Activated CD4-positive, alpha-beta T cell treated with anti-CD3 and anti-CD28 coated beads for 36 hours (primary cell): ENCODE data around the gene NANOS3. TPM values are rescaled to one million over a fixed set of nuclear protein-coding genes. Genes with fewer than 3 reads are reported as not detected.

Experiments used
- ATAC-seq: fragments of 200-7000 bp; cut with Tn5 transposase; one replicate; pipeline ENCODE4 v1.10.0; 2021; ENCODE audit warnings: mild to moderate bottlenecking, moderate library complexity
- CTCF ChIA-PET: fragments of 350-600 bp; sonication (Branson Sonifier 250); formaldehyde crosslinking; loops from one replicate; lab custom pipeline; 2021; ENCODE audit warnings: antibody characterized with exemption; lab: Charles Lee
- POLR2A ChIA-PET: fragments of 350-600 bp; sonication (Branson Sonifier 250); formaldehyde crosslinking; loops from one replicate; lab custom pipeline; 2021; ENCODE audit warnings: antibody characterized with exemption, inconsistent platforms; lab: Charles Lee
- DNase-seq: peaks from one replicate; pipeline ENCODE4 v3.0.0-alpha.2; 2020
- H3K27ac Mint-ChIP-seq: one replicate; pipeline ENCODE4 v1.8.0; 2021; ENCODE audit warnings: mixed read lengths
- H3K27me3 Mint-ChIP-seq: one replicate; pipeline ENCODE4 v1.8.0; 2021; ENCODE audit warnings: mixed read lengths
- H3K36me3 Mint-ChIP-seq: one replicate; pipeline ENCODE4 v1.8.0; 2021; ENCODE audit warnings: low read depth, mixed read lengths
- H3K4me1 Mint-ChIP-seq: one replicate; pipeline ENCODE4 v1.8.0; 2021; ENCODE audit warnings: mixed read lengths
- H3K4me3 Mint-ChIP-seq: one replicate; pipeline ENCODE4 v1.8.0; 2021; ENCODE audit warnings: mild to moderate bottlenecking, moderate library complexity, mixed read lengths
- H3K9me3 Mint-ChIP-seq: one replicate; pipeline ENCODE4 v1.8.0; 2021; ENCODE audit warnings: low read depth, mixed read lengths
- intact Hi-C, 2 experiments: fragments of 100-400 bp; cut with DNase I in 1 of 2; cut with micrococcal nuclease in 1 of 2; formaldehyde crosslinking; loops; one replicate each; pipeline versions ENCODE4 v1.14.2 to v1.15.1; 2022 to 2024; cut with DNase I, micrococcal nuclease
- total RNA-seq, 2 experiments: library from RNA; stranded (reverse); gene quantifications; one replicate each; pipeline ENCODE4 v1.2.3, GENCODE V29; 2021

Gene NANOS3
- 1 to 10 TPM; 1.2 to 1.6 TPM for total RNA-seq

DNA sequence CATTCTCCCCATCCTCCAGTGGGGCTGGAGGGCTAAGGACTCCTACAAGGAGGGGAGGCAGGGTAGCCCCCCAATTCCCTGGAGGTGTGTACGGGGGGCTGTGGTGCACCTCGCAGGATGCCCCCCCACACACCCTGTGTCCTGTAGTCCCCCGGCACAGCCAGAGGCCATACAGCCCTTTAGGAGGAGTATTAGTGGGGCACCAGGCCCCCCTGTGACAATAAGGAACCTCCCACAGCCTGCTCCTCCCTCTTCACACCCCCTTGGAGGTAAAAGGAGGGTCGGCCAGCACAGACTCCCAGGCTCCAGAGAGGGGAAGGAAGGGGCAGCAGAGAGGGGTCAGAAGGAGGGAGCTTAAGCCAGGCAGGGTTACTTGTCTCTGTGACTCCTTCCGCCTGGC, at the start of gene NANOS3:
NANOS3 (plus strand) TSS at position 301 of the 400 bp plus-strand sequence. CDS start 115 bp downstream, outside the sequence.
- DNase-seq (no peak), ATAC-seq (no peak)
- no peaks in the 10 kb centered on the region for H3K36me3 Mint-ChIP-seq
- ChIA-PET CTCF (no interaction called here), POLR2A (no interaction called here)
- peaks cover 5% of the 10 kb centered on the region for H3K27me3 Mint-ChIP-seq
- intact Hi-C loops, result no loop called here
- peaks cover 19% of the 10 kb centered on the region for H3K4me1 Mint-ChIP-seq
- H3K9me3 Mint-ChIP-seq, result no peaks in the 10 kb centered on the region
- no peak within 1 kb of the TSS for H3K27ac Mint-ChIP-seq
- H3K4me3 Mint-ChIP-seq, result no peak within 1 kb of the TSS

DNA sequence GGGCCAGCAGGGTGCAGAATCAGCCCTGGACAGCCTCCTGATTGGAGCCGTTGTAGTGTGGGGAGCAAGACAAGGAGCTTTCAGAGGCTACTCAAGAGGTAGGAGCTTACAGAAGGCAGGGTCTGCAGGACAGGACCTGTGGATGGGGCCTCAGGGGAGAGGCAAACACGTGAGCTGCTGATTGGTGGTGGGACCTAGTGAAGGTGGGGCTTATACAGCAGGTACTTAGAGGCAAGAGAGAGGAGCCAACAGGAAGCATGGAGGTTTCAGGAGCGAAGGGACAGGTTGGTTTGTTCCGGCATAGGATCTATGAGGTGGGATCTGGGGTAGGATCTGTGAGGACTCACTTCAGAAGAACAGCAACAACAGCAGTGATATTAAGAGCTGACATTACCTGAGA, 49.3 kb upstream of the NANOS3 start:
- H3K9me3 Mint-ChIP-seq, result no peaks in the 10 kb centered on the region
- no peak overlapping the region for H3K4me3 Mint-ChIP-seq
- no peak for DNase-seq
- ChIA-PET POLR2A (interaction anchor here (1.0 kb wide), 2 partner anchors 9 to 10 kb away, joined by 3 read pairs; no protein-coding TSS in a partner anchor), CTCF (interaction anchor here (0.7 kb wide), 1 partner anchor 12 kb away, joined by 4 read pairs; no protein-coding TSS in a partner anchor)
- no peak for ATAC-seq
- no peak overlapping the region for H3K27ac Mint-ChIP-seq
- intact Hi-C loops, result no loop called here
- H3K4me1 Mint-ChIP-seq, result peaks cover 3% of the 10 kb centered on the region
- H3K27me3 Mint-ChIP-seq, result no peaks in the 10 kb centered on the region
- peaks cover 17% of the 10 kb centered on the region for H3K36me3 Mint-ChIP-seq

DNA sequence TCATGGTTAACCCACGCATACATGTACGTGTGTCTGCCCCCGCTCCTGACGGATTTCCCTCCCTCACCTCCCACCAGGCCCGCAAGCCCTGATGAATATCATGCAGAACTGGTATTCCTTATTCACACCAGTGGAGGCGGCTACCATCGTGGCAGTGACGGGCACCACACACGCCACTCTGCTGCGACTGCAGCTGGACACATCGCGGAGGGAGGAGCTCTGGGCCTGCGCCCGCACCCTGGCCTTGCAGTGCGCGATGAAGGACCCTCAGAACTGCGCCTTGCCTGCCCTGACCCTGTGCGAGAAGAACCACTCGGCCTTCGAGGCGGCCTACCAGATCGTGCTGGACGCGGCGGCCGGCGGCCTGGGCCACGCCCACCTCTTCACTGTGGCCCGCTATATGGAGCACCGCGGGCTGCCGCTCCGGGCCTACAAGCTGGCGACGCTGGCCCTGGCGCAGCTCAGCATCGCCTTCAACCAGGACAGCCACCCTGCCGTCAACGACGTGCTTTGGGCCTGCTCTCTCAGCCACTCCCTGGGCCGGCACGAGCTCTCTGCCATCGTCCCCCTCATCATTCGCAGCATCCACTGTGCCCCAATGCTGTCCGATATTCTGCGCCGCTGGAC, 46.7 kb upstream of the NANOS3 start:
- H3K4me1 Mint-ChIP-seq, result peaks cover 18% of the 10 kb centered on the region
- ATAC-seq, result no peak
- no peak overlapping the region for H3K4me3 Mint-ChIP-seq
- H3K9me3 Mint-ChIP-seq, result no peaks in the 10 kb centered on the region
- intact Hi-C loops, result no loop called here
- DNase-seq, result no peak
- ChIA-PET CTCF (no interaction called here), POLR2A (no interaction called here)
- no peak overlapping the region for H3K27ac Mint-ChIP-seq
- no peaks in the 10 kb centered on the region for H3K27me3 Mint-ChIP-seq
- peaks cover 29% of the 10 kb centered on the region for H3K36me3 Mint-ChIP-seq

DNA sequence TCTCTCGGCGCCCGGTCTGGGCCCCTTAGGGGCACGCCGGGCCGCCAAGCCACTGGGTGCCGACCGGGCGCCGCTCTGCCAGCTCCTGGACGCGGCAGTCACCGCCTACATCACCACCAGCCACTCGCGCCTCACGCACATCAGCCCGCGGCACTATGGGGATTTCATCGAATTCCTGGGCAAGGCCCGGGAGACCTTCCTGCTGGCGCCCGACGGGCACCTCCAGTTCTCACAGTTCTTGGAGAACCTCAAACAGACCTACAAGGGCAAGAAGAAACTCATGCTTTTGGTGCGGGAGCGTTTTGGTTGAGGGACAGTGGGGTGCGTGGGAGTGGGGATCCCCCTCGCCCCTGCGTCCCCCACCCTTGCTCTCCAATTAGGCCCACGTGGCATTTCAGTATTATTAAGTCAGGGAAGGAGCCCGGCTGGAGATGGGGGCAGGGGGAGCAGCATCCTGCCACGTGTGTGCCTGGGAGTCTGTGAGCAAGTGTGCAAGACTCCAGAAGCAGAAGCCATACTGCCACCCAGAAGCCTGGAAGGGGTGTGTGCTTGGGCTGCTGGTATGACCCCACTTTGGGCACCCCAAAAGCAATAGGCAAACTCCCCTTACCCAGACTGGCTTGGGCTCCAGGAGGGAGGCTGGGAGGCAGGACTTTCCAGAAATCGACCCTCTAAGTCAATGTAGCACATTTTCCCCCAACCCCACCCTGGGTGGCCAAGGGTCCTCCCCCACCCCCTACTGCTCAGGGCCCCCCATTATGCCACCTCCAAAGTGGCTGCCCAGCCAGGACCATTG, 46.0 kb upstream of the NANOS3 start:
- intact Hi-C loops, result no loop called here
- H3K9me3 Mint-ChIP-seq, result no peaks in the 10 kb centered on the region
- H3K27ac Mint-ChIP-seq, result no peak overlapping the region
- H3K27me3 Mint-ChIP-seq, result no peaks in the 10 kb centered on the region
- ATAC-seq (no peak), DNase-seq (no peak)
- H3K36me3 Mint-ChIP-seq, result peaks cover 30% of the 10 kb centered on the region
- H3K4me1 Mint-ChIP-seq, result peaks cover 23% of the 10 kb centered on the region
- ChIA-PET POLR2A (no interaction called here), CTCF (no interaction called here)
- no peak overlapping the region for H3K4me3 Mint-ChIP-seq

DNA sequence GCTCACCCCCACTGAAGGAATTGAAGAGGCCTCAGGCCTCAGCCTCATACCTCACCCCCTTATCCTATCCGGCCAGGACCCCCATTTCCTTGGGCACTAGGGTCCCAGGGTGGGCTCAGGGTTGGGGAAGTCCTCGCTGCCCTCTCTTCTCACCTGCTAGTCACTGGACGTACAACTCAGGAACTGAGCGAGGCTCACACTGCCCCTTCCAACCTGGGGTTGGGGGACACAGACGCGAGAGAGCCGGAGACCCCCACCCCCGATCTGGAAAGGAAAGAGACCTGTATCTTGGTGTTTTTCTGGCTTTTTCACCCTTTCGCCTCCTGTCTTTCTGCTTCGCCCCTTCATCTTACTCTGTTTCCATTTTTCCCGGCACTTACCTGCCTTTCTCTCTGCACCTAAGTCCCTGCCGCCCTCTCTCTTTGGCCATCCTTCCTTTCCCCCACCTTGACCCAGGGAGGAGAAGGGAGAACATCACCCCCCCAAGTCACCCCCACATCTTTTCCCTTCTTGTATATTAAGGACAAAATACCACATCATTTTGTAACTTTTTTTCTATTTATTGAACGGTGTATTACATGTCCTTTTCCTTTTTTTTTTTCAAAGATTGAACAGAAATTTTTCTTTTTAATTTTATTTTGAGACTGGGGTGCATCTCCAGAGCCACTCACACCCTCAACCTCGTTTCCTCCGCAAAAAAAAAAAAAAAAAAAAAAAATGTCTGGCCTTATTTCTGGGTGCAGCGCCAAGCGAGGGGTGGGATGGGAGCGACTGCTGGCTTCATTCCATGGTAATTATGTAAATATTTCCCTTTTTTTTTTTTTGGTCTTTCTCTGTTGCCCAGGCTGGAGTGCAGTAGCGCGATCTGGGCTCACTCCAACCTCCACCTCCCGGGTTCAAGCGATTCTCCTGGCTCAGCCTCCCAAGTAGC, 45.1 kb upstream of the NANOS3 start:
- DNase-seq (no peak), ATAC-seq (no peak)
- Mint-ChIP-seq H3K27me3 (no peaks in the 10 kb centered on the region), H3K4me3 (no peak overlapping the region), H3K9me3 (no peaks in the 10 kb centered on the region), H3K36me3 (peaks cover 28% of the 10 kb centered on the region), H3K27ac (no peak overlapping the region), H3K4me1 (peaks cover 25% of the 10 kb centered on the region)
- intact Hi-C loops, result loop anchor here in 1 of 2 experiments (2.0 kb wide), 1 partner anchor 47 kb away; no protein-coding TSS in a partner anchor
- CTCF ChIA-PET, result no interaction called here
- POLR2A ChIA-PET, result no interaction called here

DNA sequence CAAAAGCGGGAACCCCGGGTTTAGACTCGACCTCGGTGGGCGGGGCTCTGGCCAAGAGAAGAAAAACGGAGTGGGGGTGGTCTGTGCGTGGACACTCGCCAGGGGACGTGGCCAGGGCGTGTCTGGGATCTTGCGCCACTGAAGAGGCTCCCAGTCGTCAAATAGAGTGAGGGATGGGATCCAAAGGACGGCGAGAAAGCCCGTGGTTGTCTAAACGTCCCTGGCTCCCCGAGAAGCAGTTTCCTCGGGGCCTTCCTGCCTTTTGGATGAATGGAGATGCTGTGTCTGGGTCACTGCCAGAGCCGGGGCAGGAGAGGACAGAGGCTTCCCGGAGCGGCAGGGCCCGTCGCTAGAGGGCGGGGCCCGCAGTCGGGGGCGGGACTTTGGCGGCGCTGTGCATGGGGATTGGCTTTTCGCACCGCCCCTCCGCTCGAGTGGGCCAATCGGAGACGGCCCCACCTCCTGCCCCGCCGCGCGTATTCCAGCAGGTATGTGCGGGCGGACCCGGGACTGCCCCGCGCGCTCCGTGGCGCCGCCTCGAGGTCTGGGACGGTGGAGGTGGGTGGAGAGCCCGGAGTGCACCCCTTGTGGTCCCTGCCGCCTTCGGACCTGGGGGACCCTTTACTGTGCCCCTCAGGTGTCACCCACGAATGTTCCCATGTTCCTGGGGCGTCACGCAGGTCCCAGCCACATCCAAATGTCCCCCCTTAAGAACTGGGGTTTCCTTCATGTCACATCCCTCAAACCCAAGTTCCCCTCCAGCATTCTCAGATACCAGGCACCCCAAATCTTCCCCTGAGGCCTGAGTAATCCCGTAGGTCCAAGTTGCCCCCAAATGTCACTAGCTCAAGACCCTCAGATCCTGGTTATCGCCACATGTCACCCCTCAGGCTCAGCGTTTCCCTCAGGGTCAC, 43.3 kb upstream of the NANOS3 start:
- Mint-ChIP-seq H3K36me3 (peaks cover 34% of the 10 kb centered on the region), H3K9me3 (no peaks in the 10 kb centered on the region), H3K27me3 (no peaks in the 10 kb centered on the region), H3K27ac (peak overlapping the region; percentile 91), H3K4me3 (peak overlapping the region; percentile 65), H3K4me1 (peaks cover 37% of the 10 kb centered on the region)
- DNase-seq, result peak; percentile 97
- POLR2A ChIA-PET, result interaction anchor here (0.5 to 0.9 kb wide), 3 partner anchors 13 to 224 kb away, joined by 3 to 5 read pairs (median 3); no protein-coding TSS in a partner anchor
- CTCF ChIA-PET, result interaction anchor here (0.6 to 1.0 kb wide), 5 partner anchors 9 to 107 kb away, joined by 3 to 4 read pairs (median 3); partner anchors contain the start of gene ZSWIM4
- intact Hi-C loops, result loop anchor here in 1 of 2 experiments (1.0 to 2.0 kb wide), 2 partner anchors 38 to 49 kb away; partner anchors contain the start of gene ZSWIM4
- ATAC-seq, result peak; percentile 90

DNA sequence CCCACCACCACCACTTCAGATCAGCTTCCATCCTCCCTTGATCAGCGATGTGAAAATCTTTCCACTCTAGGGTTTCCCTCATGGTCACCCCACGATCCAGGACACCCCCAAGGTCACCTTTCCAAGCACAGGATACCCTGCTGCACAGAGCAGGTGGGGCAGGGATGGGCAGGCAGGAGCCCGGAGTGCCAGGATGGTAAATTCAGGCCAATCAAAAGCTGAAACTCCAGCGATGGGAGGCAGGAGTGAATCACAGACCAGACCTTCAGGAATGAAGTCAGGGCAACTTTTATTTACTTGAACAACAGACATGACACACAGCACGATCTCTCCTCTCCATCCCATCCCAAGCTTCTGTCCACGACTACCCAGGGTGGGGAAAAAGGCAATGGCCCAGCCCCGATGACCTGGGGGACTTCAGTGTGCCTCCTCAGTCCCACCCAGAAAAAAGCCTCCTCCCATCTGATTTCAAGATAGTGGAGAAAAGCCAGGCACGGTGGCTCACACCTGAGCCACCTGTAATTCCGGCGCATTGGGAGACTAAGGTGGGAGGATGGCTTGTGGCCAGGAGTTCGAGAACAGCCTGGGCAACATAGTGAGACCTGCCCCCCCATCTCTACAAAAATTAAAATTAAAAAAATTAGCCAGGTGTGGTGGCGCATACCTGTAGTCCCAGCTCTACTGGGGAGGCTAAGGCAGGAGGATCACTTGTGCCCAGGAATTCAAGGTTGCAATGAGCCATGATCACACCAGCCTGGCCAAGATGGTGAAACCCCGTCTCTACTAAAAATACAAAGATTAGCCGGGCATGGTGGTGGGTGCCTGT, 42.5 kb upstream of the NANOS3 start:
- H3K9me3 Mint-ChIP-seq, result no peaks in the 10 kb centered on the region
- H3K27ac Mint-ChIP-seq, result peak overlapping the region; percentile 91
- ATAC-seq (no peak), DNase-seq (no peak)
- peaks cover 41% of the 10 kb centered on the region for H3K4me1 Mint-ChIP-seq
- H3K36me3 Mint-ChIP-seq, result peaks cover 37% of the 10 kb centered on the region
- ChIA-PET POLR2A (interaction anchor here (0.5 kb wide), 1 partner anchor 223 kb away, joined by 3 read pairs; no protein-coding TSS in a partner anchor), CTCF (interaction anchor here (0.6 to 1.6 kb wide), 6 partner anchors 10 to 107 kb away, joined by 3 to 6 read pairs (median 3); partner anchors contain the start of gene ZSWIM4)
- H3K27me3 Mint-ChIP-seq, result no peaks in the 10 kb centered on the region
- intact Hi-C loops, result loop anchor here in 1 of 2 experiments (5.0 kb wide), 1 partner anchor 37 kb away; the partner anchor contains the start of gene ZSWIM4
- H3K4me3 Mint-ChIP-seq, result peak overlapping the region; percentile 51

DNA sequence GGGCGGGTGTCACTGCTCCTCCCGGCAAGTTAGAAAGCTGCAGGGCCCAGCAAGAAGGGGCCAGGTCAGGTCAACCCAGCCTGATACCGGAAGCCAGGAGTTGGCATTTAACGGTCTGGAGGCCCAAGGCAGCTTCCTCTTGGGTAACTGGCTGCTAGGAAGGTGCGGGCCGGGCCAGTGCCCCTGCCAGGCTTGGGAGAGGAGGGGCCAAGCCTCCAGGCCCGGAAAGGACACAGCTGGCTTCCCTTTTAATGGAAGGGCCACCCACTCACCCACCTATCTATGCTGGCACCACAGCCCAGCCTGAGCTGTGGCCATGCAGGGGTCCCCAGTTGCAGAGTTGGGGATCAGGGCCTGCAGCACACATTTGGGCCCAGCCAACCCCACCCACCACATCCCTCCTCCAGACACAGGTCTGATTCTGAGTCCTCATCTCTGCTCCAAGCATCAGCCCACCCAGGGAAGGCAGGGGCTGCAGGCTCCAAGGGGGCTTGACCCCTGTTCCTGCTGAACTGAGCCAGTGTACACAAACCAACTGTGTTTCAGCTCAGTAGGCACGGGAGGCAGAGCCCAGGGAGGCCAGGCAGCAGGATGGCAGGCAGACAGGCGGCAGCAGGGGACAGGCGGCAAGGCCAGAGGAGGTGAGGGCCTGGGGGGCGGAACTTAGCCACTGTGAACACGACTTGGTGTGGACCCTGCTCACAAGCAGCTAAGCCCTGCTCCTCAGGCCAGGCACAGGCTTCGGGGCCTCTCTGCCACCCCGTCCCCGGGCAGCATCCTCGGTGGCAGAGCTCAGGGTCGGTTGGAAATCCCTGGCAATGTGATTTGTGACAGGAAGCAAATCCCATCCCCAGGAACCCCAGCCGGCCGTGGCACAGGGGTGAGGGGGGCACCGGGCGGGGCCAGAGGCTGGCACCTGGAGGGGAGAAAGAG, 40.9 kb upstream of the NANOS3 start:
- peaks cover 50% of the 10 kb centered on the region for H3K36me3 Mint-ChIP-seq
- CTCF ChIA-PET, result interaction anchor here (0.6 to 2.1 kb wide), 10 partner anchors 11 to 300 kb away, joined by 3 to 19 read pairs (median 4); partner anchors contain the start of genes ASF1B and ZSWIM4
- intact Hi-C loops, result loop anchor here in 1 of 2 experiments (2.0 to 5.0 kb wide), 2 partner anchors 15 to 39 kb away; partner anchors contain the start of gene ZSWIM4

More for the DNA sequence above, 40.9 kb upstream of the NANOS3 start:
- no peaks in the 10 kb centered on the region for H3K27me3 Mint-ChIP-seq
- H3K27ac Mint-ChIP-seq, result peak overlapping the region; percentile 87
- ATAC-seq (no peak), DNase-seq (no peak)
- no peaks in the 10 kb centered on the region for H3K9me3 Mint-ChIP-seq
- H3K4me3 Mint-ChIP-seq, result peak overlapping the region; percentile 56
- peaks cover 48% of the 10 kb centered on the region for H3K4me1 Mint-ChIP-seq
- POLR2A ChIA-PET, result interaction anchor here (1.2 to 2.0 kb wide), 3 partner anchors 8 to 26 kb away, joined by 3 to 36 read pairs (median 8); no protein-coding TSS in a partner anchor
